Esophagus muscularis mucosa (tissue), 4 donors: ENCODE data around the gene IFT27.

ENCODE experiments used
- EP300 ChIP-seq: sonication (generic); formaldehyde crosslinking; IDR thresholded peaks from one replicate; pipeline ENCODE4 v1.6.1; 2017; ENCODE audit warnings: antibody characterized with exemption
- POLR2A ChIP-seq: fragments of 450-650 bp; IDR thresholded peaks from one replicate; pipeline ENCODE4 v1.6.1; 2017; ENCODE audit warnings: antibody characterized with exemption, moderate library complexity, mild to moderate bottlenecking, low read depth
- POLR2AphosphoS5 ChIP-seq, 2 donors: sonication (generic); formaldehyde crosslinking; IDR thresholded peaks; one replicate each; pipeline ENCODE4 v1.6.1; 2017; ENCODE audit warnings: antibody characterized with exemption in 2 of 2
- TF ChIP-seq, protein P1 (sequence below), 3 experiments: fragments of 200-600 bp in 2 of 3; fragments of 450-650 bp in 1 of 3; sonication (generic) in 2 of 3; IDR thresholded peaks; one replicate each; pipeline ENCODE4 v1.5.1; 2017 to 2019; ENCODE audit warnings: antibody characterized with exemption in 3 of 3, mild to moderate bottlenecking in 2 of 3, moderate library complexity in 1 of 3

DNA sequence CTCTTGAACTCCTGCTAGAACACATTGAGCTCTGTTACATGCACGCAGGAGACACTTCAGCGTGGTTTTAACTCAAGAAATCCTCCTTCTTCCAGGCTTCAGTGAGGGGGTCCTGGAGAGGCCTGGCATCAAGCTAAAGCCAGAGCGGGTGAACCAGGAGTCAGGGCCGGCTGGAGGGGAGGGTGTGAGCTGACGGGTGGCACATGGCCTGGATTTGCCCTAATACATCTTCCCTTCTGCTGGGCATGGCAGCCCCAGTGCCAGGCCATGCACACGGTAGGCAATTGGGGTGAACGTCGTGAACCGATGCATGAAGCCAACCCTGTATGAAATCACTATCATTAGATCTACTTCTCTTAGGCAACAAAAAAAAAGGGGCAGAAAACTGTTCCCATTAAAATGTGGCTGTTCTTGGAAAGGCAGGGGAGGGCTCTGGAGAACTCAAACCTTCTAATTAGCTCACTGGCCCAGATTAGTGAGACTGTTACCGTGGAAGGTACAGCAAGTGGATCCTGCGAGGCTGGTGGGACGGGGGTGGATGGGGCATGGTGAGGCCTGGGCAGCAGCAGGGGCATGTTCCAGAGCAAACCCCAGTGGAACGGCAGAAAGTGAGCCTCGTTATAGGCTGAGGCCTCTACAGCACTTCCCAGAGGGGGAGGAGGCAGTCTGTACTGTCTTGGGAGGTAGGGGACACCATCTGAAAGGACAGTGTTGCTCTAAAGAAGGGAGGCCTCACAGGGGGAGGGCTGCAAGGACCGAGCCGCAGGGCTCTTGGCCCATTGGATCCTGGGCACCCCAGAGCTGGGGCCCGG, 10.6 kb downstream of the IFT27 start:
- TF ChIP-seq POLR2A (no peak), EP300 (no peak), POLR2AphosphoS5 (IDR thresholded peaks at IDR 0.05) (no peak)
- TF ChIP-seq, protein P1, sequence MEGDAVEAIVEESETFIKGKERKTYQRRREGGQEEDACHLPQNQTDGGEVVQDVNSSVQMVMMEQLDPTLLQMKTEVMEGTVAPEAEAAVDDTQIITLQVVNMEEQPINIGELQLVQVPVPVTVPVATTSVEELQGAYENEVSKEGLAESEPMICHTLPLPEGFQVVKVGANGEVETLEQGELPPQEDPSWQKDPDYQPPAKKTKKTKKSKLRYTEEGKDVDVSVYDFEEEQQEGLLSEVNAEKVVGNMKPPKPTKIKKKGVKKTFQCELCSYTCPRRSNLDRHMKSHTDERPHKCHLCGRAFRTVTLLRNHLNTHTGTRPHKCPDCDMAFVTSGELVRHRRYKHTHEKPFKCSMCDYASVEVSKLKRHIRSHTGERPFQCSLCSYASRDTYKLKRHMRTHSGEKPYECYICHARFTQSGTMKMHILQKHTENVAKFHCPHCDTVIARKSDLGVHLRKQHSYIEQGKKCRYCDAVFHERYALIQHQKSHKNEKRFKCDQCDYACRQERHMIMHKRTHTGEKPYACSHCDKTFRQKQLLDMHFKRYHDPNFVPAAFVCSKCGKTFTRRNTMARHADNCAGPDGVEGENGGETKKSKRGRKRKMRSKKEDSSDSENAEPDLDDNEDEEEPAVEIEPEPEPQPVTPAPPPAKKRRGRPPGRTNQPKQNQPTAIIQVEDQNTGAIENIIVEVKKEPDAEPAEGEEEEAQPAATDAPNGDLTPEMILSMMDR (IDR thresholded peaks at IDR 0.05): no peak
